ENCODE measurements around the gene FGB. TPM values are rescaled to one million over a fixed set of nuclear protein-coding genes. Genes with fewer than 3 reads are reported as not detected.

Gene FGB
- total and polyA plus RNA-seq, 2 donors (not counting 1 experiment from before 2014, with no cell fraction given): not detected

GRCh38 chr4:154584259-154584658 is 21.4 kb downstream of the FGB start:
- H3K4me1 ChIP-seq (ENCODE audit: control insufficient read depth in 2 of 2, insufficient read depth in 2 of 2, low read length in 2 of 2): no peaks in the 10 kb centered on the region
- no peak overlapping the region for H3K4me3 Mint-ChIP-seq
- TF ChIP-seq EZH2 (IDR thresholded peaks at IDR 0.05; ENCODE audit: borderline replicate concordance, insufficient read depth, low read depth, low read length, poor library complexity, severe bottlenecking) (no peak), CTCF (IDR thresholded peaks at IDR 0.05) (no peak)
- peaks cover 17% of the 10 kb centered on the region for H3K27me3 Mint-ChIP-seq
- no peak overlapping the region for H2AFZ ChIP-seq (ENCODE audit: insufficient read depth, low read depth, low read length, poor library complexity, severe bottlenecking)
- H3K9ac ChIP-seq (ENCODE audit: low read length): no peak overlapping the region
- no peak for ATAC-seq (ENCODE audit: low read depth)
- H3K27ac Mint-ChIP-seq: no peak overlapping the region
- H3K4me2 ChIP-seq (replicated peaks; ENCODE audit: low read depth, low read length, poor library complexity, severe bottlenecking): no peak overlapping the region
- no peak for DNase-seq
- intact Hi-C loops (cut with micrococcal nuclease): no loop called here
- CTCF ChIA-PET: no interaction called here
- H3K27me3 ChIP-seq (replicated peaks in 1 of 4; ENCODE audit: control extremely low read depth in 1 of 4, control insufficient read depth in 3 of 4, insufficient read depth in 4 of 4, low read length in 3 of 4): peaks cover 0 to 6% (median 0%) of the 10 kb centered on the region in 4 experiments
- no peak overlapping the region for H3K27ac ChIP-seq (ENCODE audit: low read length in 2 of 2)
- no peaks in the 10 kb centered on the region for H3K36me3 ChIP-seq (replicated peaks in 1 of 2; ENCODE audit: control extremely low read depth in 1 of 2, control insufficient read depth in 1 of 2, extremely low read depth in 1 of 2, insufficient read depth in 2 of 2, low read length in 1 of 2)
- no peaks in the 10 kb centered on the region for H3K79me2 ChIP-seq (ENCODE audit: control insufficient read depth, insufficient read depth, low read length)
- no peaks in the 10 kb centered on the region for H3K4me1 Mint-ChIP-seq
- H3K9me3 Mint-ChIP-seq (ENCODE audit: insufficient read depth): no peaks in the 10 kb centered on the region
- no peak overlapping the region for H3K4me3 ChIP-seq (ENCODE audit: control extremely low read depth in 1 of 5, extremely low read depth in 1 of 5, insufficient read depth in 1 of 5, low read depth in 2 of 5, low read length in 4 of 5)
- H4K20me1 ChIP-seq (ENCODE audit: control insufficient read depth, insufficient read depth, low read length, poor library complexity, severe bottlenecking): no peaks in the 10 kb centered on the region
- no CpG with 5 or more reads among the region's 5 CpGs for WGBS (ENCODE audit: insufficient coverage)
- H3K9me3 ChIP-seq (ENCODE audit: control extremely low read depth in 1 of 3, control insufficient read depth in 2 of 3, insufficient read depth in 1 of 3, low read length in 2 of 3): peaks cover 0 to 1% (median 0%) of the 10 kb centered on the region in 3 donors
- POLR2A ChIA-PET: no interaction called here

GRCh38 chr4:154585369-154586018 is 22.7 kb downstream of the FGB start:
- DNase-seq: no peak
- ChIA-PET CTCF (no interaction called here), POLR2A (no interaction called here)
- Mint-ChIP-seq H3K4me3 (no peak overlapping the region), H3K9me3 (ENCODE audit: insufficient read depth) (no peaks in the 10 kb centered on the region), H3K27me3 (peaks cover 27% of the 10 kb centered on the region), H3K27ac (no peak overlapping the region), H3K4me1 (no peaks in the 10 kb centered on the region)
- H3K9me3 ChIP-seq (ENCODE audit: control extremely low read depth in 1 of 3, control insufficient read depth in 2 of 3, insufficient read depth in 1 of 3, low read length in 2 of 3): no peaks in the 10 kb centered on the region
- no peaks in the 10 kb centered on the region for H4K20me1 ChIP-seq (ENCODE audit: control insufficient read depth, insufficient read depth, low read length, poor library complexity, severe bottlenecking)
- H3K4me3 ChIP-seq (ENCODE audit: control extremely low read depth in 1 of 5, extremely low read depth in 1 of 5, insufficient read depth in 1 of 5, low read depth in 2 of 5, low read length in 4 of 5): no peak overlapping the region
- no peaks in the 10 kb centered on the region for H3K4me1 ChIP-seq (ENCODE audit: control insufficient read depth in 2 of 2, insufficient read depth in 2 of 2, low read length in 2 of 2)
- intact Hi-C loops (cut with micrococcal nuclease): no loop called here
- ATAC-seq (ENCODE audit: low read depth): no peak
- no peak overlapping the region for H3K4me2 ChIP-seq (replicated peaks; ENCODE audit: low read depth, low read length, poor library complexity, severe bottlenecking)
- WGBS (ENCODE audit: insufficient coverage): 90% methylated on average over 10 of the region's 10 CpGs
- H2AFZ ChIP-seq (ENCODE audit: insufficient read depth, low read depth, low read length, poor library complexity, severe bottlenecking): no peak overlapping the region
- peaks cover 0 to 9% (median 0%) of the 10 kb centered on the region in 4 experiments for H3K27me3 ChIP-seq (replicated peaks in 1 of 4; ENCODE audit: control extremely low read depth in 1 of 4, control insufficient read depth in 3 of 4, insufficient read depth in 4 of 4, low read length in 3 of 4)
- H3K9ac ChIP-seq (ENCODE audit: low read length): no peak overlapping the region
- H3K27ac ChIP-seq (ENCODE audit: low read length in 2 of 2): no peak overlapping the region
- no peaks in the 10 kb centered on the region for H3K79me2 ChIP-seq (ENCODE audit: control insufficient read depth, insufficient read depth, low read length)
- H3K36me3 ChIP-seq (replicated peaks in 1 of 2; ENCODE audit: control extremely low read depth in 1 of 2, control insufficient read depth in 1 of 2, extremely low read depth in 1 of 2, insufficient read depth in 2 of 2, low read length in 1 of 2): no peaks in the 10 kb centered on the region
- TF ChIP-seq EZH2 (IDR thresholded peaks at IDR 0.05; ENCODE audit: borderline replicate concordance, insufficient read depth, low read depth, low read length, poor library complexity, severe bottlenecking): no peak
- TF ChIP-seq CTCF (IDR thresholded peaks at IDR 0.05): no peak
